PC-3 (cell line): Measurements from ENCODE around the gene SMYD2. TPM values are rescaled to one million over a fixed set of nuclear protein-coding genes. Genes with fewer than 3 reads are reported as not detected.

Source experiments
- ATAC-seq: fragments of 200-7000 bp; cut with Tn5 transposase; 2 replicates; pipeline ENCODE4 v1.9.1; 2020; ENCODE audit warnings: mild to moderate bottlenecking, moderate library complexity
- BruUV-seq: library from RNA; stranded (reverse); fragments of 400-500 nt; replicated peaks from 2 replicates; lab custom pipeline; 2021; lab: Mats Ljungman, UMichigan
- CTCF ChIA-PET: fragments of 300-600 bp; sonication (Branson Sonifier 250); formaldehyde crosslinking; loops from one replicate; lab custom pipeline; 2022; ENCODE audit warnings: antibody characterized with exemption; lab: Charles Lee
- POLR2A ChIA-PET: fragments of 300-600 bp; sonication (Branson Sonifier 250); formaldehyde crosslinking; loops from one replicate; lab custom pipeline; 2022; ENCODE audit warnings: antibody characterized with exemption; ENCODE audit not compliant: unreplicated experiment; lab: Charles Lee
- DNase-seq: peaks from one replicate; pipeline ENCODE4 v3.0.0-alpha.2; 2015
- H2AFZ ChIP-seq: fragments of 300-600 bp; sonication (generic); 2 replicates; pipeline ENCODE4 v1.6.0; 2016; ENCODE audit warnings: antibody characterized with exemption, low read length
- H3F3A ChIP-seq: fragments of 300-600 bp; sonication (generic); one replicate; pipeline ENCODE4 v1.6.0; 2017; ENCODE audit warnings: antibody characterized with exemption, low read length, control low read depth, mild to moderate bottlenecking; ENCODE audit not compliant: unreplicated experiment
- H3K27ac ChIP-seq: fragments of 300-600 bp; sonication (generic); 2 replicates; pipeline ENCODE4 v1.5.1; 2016; ENCODE audit warnings: mild to moderate bottlenecking, low read length
- H3K27me3 ChIP-seq: fragments of 300-600 bp; sonication (generic); 2 replicates; pipeline ENCODE4 v1.6.1; 2016; ENCODE audit warnings: low read length, mixed read lengths
- H3K36me3 ChIP-seq: fragments of 300-600 bp; sonication (generic); 2 replicates; pipeline ENCODE4 v1.6.1; 2016; ENCODE audit warnings: low read depth, mixed run types, low read length, mixed read lengths
- H3K4me1 ChIP-seq: fragments of 300-600 bp; sonication (generic); 2 replicates; pipeline ENCODE4 v1.5.1; 2016; ENCODE audit warnings: low read length; ENCODE audit not compliant: insufficient read depth
- H3K4me2 ChIP-seq: fragments of 300-600 bp; sonication (generic); 2 replicates; pipeline ENCODE4 v1.6.0; 2016; ENCODE audit warnings: low read length
- H3K4me3 ChIP-seq: fragments of 300-600 bp; sonication (generic); 2 replicates; pipeline ENCODE4 v1.5.1; 2016; ENCODE audit warnings: mild to moderate bottlenecking, low read length, mixed read lengths
- H3K79me2 ChIP-seq: fragments of 300-600 bp; sonication (generic); 2 replicates; pipeline ENCODE4 v1.6.1; 2017; ENCODE audit warnings: low read length, mixed read lengths
- H3K9ac ChIP-seq: fragments of 300-600 bp; sonication (generic); 2 replicates; pipeline ENCODE4 v1.6.0; 2016; ENCODE audit warnings: mild to moderate bottlenecking, low read length
- H3K9me2 ChIP-seq: fragments of 300-600 bp; sonication (generic); replicated peaks from 2 replicates; pipeline ENCODE4 v1.6.1; 2016; ENCODE audit warnings: mixed run types, low read length, mixed read lengths
- H3K9me3 ChIP-seq: fragments of 300-600 bp; sonication (generic); 2 replicates; pipeline ENCODE4 v1.6.1; 2016; ENCODE audit warnings: low read length, mixed read lengths
- H4K20me1 ChIP-seq: fragments of 300-600 bp; sonication (generic); 2 replicates; pipeline ENCODE4 v1.6.1; 2016; ENCODE audit warnings: low read length, mixed read lengths
- EZH2 ChIP-seq: fragments of 300-600 bp; sonication (generic); IDR thresholded peaks from one replicate; pipeline ENCODE4 v1.6.1; 2017; ENCODE audit warnings: antibody characterized with exemption, mild to moderate bottlenecking, low read length; ENCODE audit not compliant: unreplicated experiment
- EZH2phosphoT487 ChIP-seq: fragments of 300-600 bp; sonication (generic); IDR thresholded peaks from 2 replicates; pipeline ENCODE4 v1.6.1; 2018; ENCODE audit warnings: mild to moderate bottlenecking, antibody characterized with exemption, low read length, borderline replicate concordance
- intact Hi-C: fragments of 100-400 bp; cut with micrococcal nuclease; formaldehyde crosslinking; loops from 2 replicates; pipeline ENCODE4 v1.9.0; 2023
- total RNA-seq: library from RNA; depleted of rRNA; stranded (reverse); fragments of >200 nt; gene quantifications from 2 replicates; pipeline ENCODE4 v1.2.3, GENCODE V29; 2014
- TF ChIP-seq, protein P1 (sequence below): fragments of 300-600 bp; sonication (generic); conservative IDR thresholded peaks from 2 replicates; pipeline ENCODE4 v1.5.1; 2017; ENCODE audit warnings: antibody characterized with exemption, low read depth, mild to moderate bottlenecking, low read length

Gene SMYD2
- total RNA-seq, 1 experiment from 2014 or later: 124 TPM

- BruUV-seq: no TSS peak
These were observed 48.0 kb downstream of the SMYD2 start for GRCh38 chr1:214328770-214329469.

DNA sequence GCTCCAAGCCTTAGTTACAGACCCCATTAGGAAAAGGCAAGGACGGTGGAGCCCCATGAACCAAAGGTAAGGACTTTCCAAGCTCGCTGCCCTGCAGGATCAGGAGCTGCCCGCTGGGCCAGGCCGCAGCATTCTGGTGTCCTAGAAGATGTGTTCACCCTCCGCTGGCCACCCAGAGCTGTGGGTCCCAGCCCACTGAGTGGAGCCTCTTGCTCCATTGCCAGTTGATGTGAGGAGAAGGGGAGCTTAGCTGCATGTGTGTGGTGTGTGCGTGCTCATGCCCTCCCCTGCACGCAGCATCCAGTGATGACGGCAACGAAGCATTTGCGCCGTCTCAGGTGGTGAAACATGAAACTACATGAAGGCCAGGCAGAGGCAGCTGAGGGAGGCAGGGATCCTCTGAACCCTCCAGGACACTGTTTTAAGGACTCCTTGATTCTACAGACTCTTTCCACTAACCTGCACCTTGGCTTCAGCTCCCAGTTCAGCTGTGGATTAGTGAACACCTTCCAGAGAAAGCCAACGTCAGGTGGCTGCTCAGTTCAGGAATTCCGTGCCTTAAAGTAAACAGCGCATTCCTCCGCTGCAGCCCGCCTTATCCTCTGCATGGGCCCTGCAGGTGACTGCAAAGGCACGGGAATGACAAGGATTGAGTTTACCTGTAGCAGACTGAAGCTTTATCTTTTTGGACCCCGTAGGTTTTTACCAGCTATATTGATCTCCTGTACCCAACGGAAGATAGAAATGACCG is 48.7 kb downstream of the SMYD2 start:
- H3K4me1 ChIP-seq: peaks cover 4% of the 10 kb centered on the region
- no peak overlapping the region for H3K9ac ChIP-seq
- no peak overlapping the region for H3K27ac ChIP-seq
- TF ChIP-seq, protein P1, sequence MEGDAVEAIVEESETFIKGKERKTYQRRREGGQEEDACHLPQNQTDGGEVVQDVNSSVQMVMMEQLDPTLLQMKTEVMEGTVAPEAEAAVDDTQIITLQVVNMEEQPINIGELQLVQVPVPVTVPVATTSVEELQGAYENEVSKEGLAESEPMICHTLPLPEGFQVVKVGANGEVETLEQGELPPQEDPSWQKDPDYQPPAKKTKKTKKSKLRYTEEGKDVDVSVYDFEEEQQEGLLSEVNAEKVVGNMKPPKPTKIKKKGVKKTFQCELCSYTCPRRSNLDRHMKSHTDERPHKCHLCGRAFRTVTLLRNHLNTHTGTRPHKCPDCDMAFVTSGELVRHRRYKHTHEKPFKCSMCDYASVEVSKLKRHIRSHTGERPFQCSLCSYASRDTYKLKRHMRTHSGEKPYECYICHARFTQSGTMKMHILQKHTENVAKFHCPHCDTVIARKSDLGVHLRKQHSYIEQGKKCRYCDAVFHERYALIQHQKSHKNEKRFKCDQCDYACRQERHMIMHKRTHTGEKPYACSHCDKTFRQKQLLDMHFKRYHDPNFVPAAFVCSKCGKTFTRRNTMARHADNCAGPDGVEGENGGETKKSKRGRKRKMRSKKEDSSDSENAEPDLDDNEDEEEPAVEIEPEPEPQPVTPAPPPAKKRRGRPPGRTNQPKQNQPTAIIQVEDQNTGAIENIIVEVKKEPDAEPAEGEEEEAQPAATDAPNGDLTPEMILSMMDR: no peak
- no peak for TF ChIP-seq EZH2
- TF ChIP-seq EZH2phosphoT487: no peak
- no peak overlapping the region for H3K4me3 ChIP-seq
- no peaks in the 10 kb centered on the region for H4K20me1 ChIP-seq
- peaks cover 15% of the 10 kb centered on the region; the same call in 1 of the 2 replicates for H3K36me3 ChIP-seq
- no peaks in the 10 kb centered on the region for H3K9me2 ChIP-seq
- intact Hi-C loops: loop anchor here (1.0 to 5.0 kb wide), 3 partner anchors 115 to 1087 kb away; partner anchors contain the start of gene PTPN14
- no TSS peak for BruUV-seq
- ATAC-seq (no peak), DNase-seq (no peak)
- H3K4me2 ChIP-seq: no peak overlapping the region
- H2AFZ ChIP-seq: no peak overlapping the region
- ChIA-PET POLR2A (no interaction called here), CTCF (interaction anchor here (1.9 to 4.1 kb wide), 2 partner anchors 68 to 116 kb away, joined by 27 to 53 read pairs; no protein-coding TSS in a partner anchor)
- H3K79me2 ChIP-seq: no peaks in the 10 kb centered on the region
- no peaks in the 10 kb centered on the region for H3K9me3 ChIP-seq
- H3F3A ChIP-seq: no peaks in the 10 kb centered on the region
- H3K27me3 ChIP-seq: no peaks in the 10 kb centered on the region

More at GRCh38 chr1:214328770-214329469, 48.0 kb downstream of the SMYD2 start:
- DNase-seq: peak; percentile 96
- Histone ChIP-seq H3K4me1 (peaks cover 4% of the 10 kb centered on the region), H4K20me1 (no peaks in the 10 kb centered on the region), H3K27ac (no peak overlapping the region), H3K27me3 (no peaks in the 10 kb centered on the region), H3K4me2 (no peak overlapping the region), H2AFZ (no peak overlapping the region), H3K36me3 (peaks cover 8% of the 10 kb centered on the region; the same call in 1 of the 2 replicates), H3F3A (no peaks in the 10 kb centered on the region), H3K4me3 (no peak overlapping the region), H3K9ac (no peak overlapping the region), H3K79me2 (no peaks in the 10 kb centered on the region), H3K9me2 (no peaks in the 10 kb centered on the region), H3K9me3 (no peaks in the 10 kb centered on the region)
- ChIA-PET CTCF (interaction anchor here (0.6 to 4.1 kb wide), 7 partner anchors 32 to 319 kb away, joined by 3 to 53 read pairs (median 4); no protein-coding TSS in a partner anchor), POLR2A (interaction anchor here (0.5 kb wide), 1 partner anchor 21 kb away, joined by 8 read pairs; no protein-coding TSS in a partner anchor)
- peak; percentile 93 for ATAC-seq
- TF ChIP-seq EZH2phosphoT487: no peak
- TF ChIP-seq EZH2: no peak
- TF ChIP-seq, protein P1: peak; percentile 96
- intact Hi-C loops: loop anchor here (1.0 to 5.0 kb wide), 3 partner anchors 68 to 1087 kb away; no protein-coding TSS in a partner anchor
